ENCODE data around the gene KLRF1.

DNA sequence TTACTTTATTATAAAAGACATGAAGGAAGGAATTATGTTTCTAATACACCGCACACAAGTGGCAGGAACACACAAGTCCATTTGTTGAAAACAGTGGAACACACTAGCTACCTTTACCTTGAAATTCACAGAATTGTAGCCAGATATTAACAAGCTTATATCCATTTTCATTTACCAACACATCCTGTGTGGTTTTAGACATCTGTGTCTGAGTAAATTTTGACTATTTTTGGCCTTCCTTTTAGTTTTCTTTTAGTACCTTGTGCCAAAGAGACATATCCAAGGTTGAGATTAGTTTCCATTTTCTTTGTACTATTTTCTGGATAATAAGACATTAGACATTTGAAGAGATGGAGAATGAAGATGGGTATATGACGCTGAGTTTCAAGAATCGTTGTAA lies 54.0 kb downstream of the KLRF1 start, which contains the start of gene KLRF2:
- TF ChIP-seq, protein P1, sequence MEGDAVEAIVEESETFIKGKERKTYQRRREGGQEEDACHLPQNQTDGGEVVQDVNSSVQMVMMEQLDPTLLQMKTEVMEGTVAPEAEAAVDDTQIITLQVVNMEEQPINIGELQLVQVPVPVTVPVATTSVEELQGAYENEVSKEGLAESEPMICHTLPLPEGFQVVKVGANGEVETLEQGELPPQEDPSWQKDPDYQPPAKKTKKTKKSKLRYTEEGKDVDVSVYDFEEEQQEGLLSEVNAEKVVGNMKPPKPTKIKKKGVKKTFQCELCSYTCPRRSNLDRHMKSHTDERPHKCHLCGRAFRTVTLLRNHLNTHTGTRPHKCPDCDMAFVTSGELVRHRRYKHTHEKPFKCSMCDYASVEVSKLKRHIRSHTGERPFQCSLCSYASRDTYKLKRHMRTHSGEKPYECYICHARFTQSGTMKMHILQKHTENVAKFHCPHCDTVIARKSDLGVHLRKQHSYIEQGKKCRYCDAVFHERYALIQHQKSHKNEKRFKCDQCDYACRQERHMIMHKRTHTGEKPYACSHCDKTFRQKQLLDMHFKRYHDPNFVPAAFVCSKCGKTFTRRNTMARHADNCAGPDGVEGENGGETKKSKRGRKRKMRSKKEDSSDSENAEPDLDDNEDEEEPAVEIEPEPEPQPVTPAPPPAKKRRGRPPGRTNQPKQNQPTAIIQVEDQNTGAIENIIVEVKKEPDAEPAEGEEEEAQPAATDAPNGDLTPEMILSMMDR (IDR thresholded peaks at IDR 0.05; ENCODE audit: low read length), result no peak
- TF ChIP-seq EZH2 (IDR thresholded peaks at IDR 0.05; ENCODE audit: borderline replicate concordance, low read length), result no peak

All from OCI-LY1 (cell line).